ENCODE results near the gene RAMP3. TPM values are rescaled to one million over a fixed set of nuclear protein-coding genes. Genes with fewer than 3 reads are reported as not detected.

The RAMP3 gene
- total and polyA plus RNA-seq, 10 of the 15 experiments (the other 5 are each of a cell fraction or from before 2014, with no cell fraction given) = not detected

DNA sequence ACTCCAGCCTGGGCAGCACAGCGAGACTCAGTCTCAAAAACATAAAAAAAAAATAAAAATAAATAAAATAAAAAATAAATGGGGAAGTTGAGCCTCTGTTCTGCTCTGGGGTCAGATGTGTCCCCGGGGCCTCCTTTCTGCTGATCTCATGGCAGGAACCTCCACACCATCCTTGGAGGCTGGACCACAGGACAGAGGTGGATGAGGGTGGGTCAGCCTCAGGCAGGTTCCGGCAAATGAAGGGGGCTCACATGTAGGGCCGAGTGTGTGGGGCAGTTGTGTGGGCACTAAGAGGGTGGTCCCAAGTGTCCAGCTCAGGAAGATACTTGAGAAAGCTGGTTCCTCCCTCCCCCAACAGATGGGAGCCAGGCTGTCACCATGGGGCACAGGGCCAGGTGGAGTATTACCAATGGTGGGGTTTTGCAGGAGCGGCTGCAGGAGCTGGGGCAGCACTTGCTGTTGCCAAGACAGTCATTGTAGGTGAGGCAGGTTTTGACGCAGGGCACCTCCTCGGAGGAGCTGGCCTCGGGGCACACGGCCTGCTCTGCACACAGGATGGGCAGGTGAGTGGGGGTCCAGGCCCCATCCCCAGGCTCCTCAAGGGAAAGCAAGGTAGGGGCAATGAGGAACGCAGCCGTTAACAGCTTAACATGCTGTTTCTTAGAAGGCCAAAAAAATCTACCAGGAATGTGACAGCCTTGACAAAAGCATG lies 32.2 kb upstream of the RAMP3 start:
- no peaks in the 10 kb centered on the region for H3K9me3 ChIP-seq (replicated peaks; ENCODE audit: control insufficient read depth, insufficient read depth, low read length)
- H3K9ac ChIP-seq (ENCODE audit: control insufficient read depth, insufficient read depth, low read length) = no peak overlapping the region
- H4K20me1 ChIP-seq (ENCODE audit: control insufficient read depth, insufficient read depth) = no peaks in the 10 kb centered on the region
- H3K36me3 ChIP-seq (ENCODE audit: control insufficient read depth in 2 of 2, insufficient read depth in 2 of 2, low read length in 1 of 2) = no peaks in the 10 kb centered on the region
- no peak overlapping the region for H3K4me2 ChIP-seq (ENCODE audit: control insufficient read depth, insufficient read depth)
- H2AFZ ChIP-seq (ENCODE audit: control insufficient read depth, low read depth, low read length) = no peak overlapping the region
- no TSS peak for BruUV-seq (replicated peaks)
- in situ Hi-C loops (cut with MboI) (no loop called here), intact Hi-C loops (cut with micrococcal nuclease; ENCODE audit: unreplicated experiment) (no loop called here)
- no peak for FAIRE-seq
- POLR2A ChIA-PET = interaction anchor here (0.5 kb wide), 1 partner anchor 13 kb away, joined by 3 read pairs; no protein-coding TSS in a partner anchor
- SMC1A ChIA-PET (ENCODE audit: uncharacterized antibody, unreplicated experiment) = no interaction called here
- H3K27ac ChIP-seq (ENCODE audit: control insufficient read depth, insufficient read depth) = no peak overlapping the region
- H3K4me1 ChIP-seq (ENCODE audit: control insufficient read depth, insufficient read depth, low read length) = peaks cover 5% of the 10 kb centered on the region
- ATAC-seq = no peak
- RAD21 ChIA-PET (ENCODE audit: unreplicated experiment) = interaction anchor here (1.3 kb wide), 1 partner anchor 11 kb away, joined by 4 read pairs; no protein-coding TSS in a partner anchor
- no peak overlapping the region for H3K4me3 ChIP-seq
- DNase-seq (ENCODE audit: low read depth, low spot score) = no peak
- no peaks in the 10 kb centered on the region for H3K27me3 ChIP-seq (replicated peaks in 1 of 2; ENCODE audit: control insufficient read depth in 2 of 2, insufficient read depth in 2 of 2, low read length in 1 of 2)
- CTCF ChIA-PET = interaction anchor here (2.3 kb wide), 1 partner anchor 152 kb away, joined by 9 read pairs; no protein-coding TSS in a partner anchor
- no peaks in the 10 kb centered on the region for H3K79me2 ChIP-seq (ENCODE audit: control insufficient read depth, insufficient read depth, low read length)
- 73% methylated on average over 11 of the region's 11 CpGs for WGBS (ENCODE audit: insufficient coverage, insufficient replicate concordance, low lambda C conversion rate, missing lambda C conversion rate)
- TF ChIP-seq NFIC (IDR thresholded peaks at IDR 0.05; ENCODE audit: low read depth, low read length) (no peak), USF1 (IDR thresholded peaks at IDR 0.05; ENCODE audit: borderline replicate concordance, extremely low read length, insufficient read depth, low read depth, low read length) (no peak), ZSCAN29 (IDR thresholded peaks at IDR 0.05) (no peak), SMAD5 (IDR thresholded peaks at IDR 0.05; ENCODE audit: low read depth) (no peak), TCF12 (IDR thresholded peaks at IDR 0.05; ENCODE audit: low read depth, low read length) (no peak), NR2F1 (conservative IDR thresholded peaks at IDR 0.05) (no peak), SUPT20H (IDR thresholded peaks at IDR 0.05; ENCODE audit: borderline replicate concordance, control insufficient read depth, low read depth, low read length) (no peak), TBL1XR1 (IDR thresholded peaks at IDR 0.05; ENCODE audit: low read depth, low read length) (no peak), PML (IDR thresholded peaks at IDR 0.05; ENCODE audit: low read length) (no peak), CBX3 (IDR thresholded peaks at IDR 0.05; ENCODE audit: borderline replicate concordance, low read depth) (no peak), KLF5 (IDR thresholded peaks at IDR 0.05; ENCODE audit: partially characterized antibody) (no peak)
- TF ChIP-seq, protein P1, sequence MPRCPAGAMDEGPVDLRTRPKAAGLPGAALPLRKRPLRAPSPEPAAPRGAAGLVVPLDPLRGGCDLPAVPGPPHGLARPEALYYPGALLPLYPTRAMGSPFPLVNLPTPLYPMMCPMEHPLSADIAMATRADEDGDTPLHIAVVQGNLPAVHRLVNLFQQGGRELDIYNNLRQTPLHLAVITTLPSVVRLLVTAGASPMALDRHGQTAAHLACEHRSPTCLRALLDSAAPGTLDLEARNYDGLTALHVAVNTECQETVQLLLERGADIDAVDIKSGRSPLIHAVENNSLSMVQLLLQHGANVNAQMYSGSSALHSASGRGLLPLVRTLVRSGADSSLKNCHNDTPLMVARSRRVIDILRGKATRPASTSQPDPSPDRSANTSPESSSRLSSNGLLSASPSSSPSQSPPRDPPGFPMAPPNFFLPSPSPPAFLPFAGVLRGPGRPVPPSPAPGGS (IDR thresholded peaks at IDR 0.05; ENCODE audit: borderline replicate concordance, insufficient read depth, low read depth, low read length, poor library complexity, severe bottlenecking) = no peak
- TF ChIP-seq, protein P2, sequence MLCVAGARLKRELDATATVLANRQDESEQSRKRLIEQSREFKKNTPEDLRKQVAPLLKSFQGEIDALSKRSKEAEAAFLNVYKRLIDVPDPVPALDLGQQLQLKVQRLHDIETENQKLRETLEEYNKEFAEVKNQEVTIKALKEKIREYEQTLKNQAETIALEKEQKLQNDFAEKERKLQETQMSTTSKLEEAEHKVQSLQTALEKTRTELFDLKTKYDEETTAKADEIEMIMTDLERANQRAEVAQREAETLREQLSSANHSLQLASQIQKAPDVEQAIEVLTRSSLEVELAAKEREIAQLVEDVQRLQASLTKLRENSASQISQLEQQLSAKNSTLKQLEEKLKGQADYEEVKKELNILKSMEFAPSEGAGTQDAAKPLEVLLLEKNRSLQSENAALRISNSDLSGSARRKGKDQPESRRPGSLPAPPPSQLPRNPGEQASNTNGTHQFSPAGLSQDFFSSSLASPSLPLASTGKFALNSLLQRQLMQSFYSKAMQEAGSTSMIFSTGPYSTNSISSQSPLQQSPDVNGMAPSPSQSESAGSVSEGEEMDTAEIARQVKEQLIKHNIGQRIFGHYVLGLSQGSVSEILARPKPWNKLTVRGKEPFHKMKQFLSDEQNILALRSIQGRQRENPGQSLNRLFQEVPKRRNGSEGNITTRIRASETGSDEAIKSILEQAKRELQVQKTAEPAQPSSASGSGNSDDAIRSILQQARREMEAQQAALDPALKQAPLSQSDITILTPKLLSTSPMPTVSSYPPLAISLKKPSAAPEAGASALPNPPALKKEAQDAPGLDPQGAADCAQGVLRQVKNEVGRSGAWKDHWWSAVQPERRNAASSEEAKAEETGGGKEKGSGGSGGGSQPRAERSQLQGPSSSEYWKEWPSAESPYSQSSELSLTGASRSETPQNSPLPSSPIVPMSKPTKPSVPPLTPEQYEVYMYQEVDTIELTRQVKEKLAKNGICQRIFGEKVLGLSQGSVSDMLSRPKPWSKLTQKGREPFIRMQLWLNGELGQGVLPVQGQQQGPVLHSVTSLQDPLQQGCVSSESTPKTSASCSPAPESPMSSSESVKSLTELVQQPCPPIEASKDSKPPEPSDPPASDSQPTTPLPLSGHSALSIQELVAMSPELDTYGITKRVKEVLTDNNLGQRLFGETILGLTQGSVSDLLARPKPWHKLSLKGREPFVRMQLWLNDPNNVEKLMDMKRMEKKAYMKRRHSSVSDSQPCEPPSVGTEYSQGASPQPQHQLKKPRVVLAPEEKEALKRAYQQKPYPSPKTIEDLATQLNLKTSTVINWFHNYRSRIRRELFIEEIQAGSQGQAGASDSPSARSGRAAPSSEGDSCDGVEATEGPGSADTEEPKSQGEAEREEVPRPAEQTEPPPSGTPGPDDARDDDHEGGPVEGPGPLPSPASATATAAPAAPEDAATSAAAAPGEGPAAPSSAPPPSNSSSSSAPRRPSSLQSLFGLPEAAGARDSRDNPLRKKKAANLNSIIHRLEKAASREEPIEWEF (IDR thresholded peaks at IDR 0.05; ENCODE audit: insufficient replicate concordance, low read depth, low read length) = no peak

Measured in GM12878 (cell line).